Activated CD4-positive, alpha-beta T cell treated with anti-CD3 and anti-CD28 coated beads, Interleukin-2, amount 10 ng/mL, durations not matched to agents 7 days and 5 days (primary cell): Measurements from ENCODE around the gene MOCOS. TPM values are rescaled to one million over a fixed set of nuclear protein-coding genes. Genes with fewer than 3 reads are reported as not detected.

Experiments used
- CTCF ChIA-PET: fragments of 350-600 bp; sonication (Branson Sonifier 250); formaldehyde crosslinking; loops from one replicate; lab custom pipeline; 2021; ENCODE audit warnings: antibody characterized with exemption; lab: Charles Lee
- POLR2A ChIA-PET: fragments of 350-600 bp; sonication (Branson Sonifier 250); formaldehyde crosslinking; loops from one replicate; lab custom pipeline; 2021; ENCODE audit warnings: antibody characterized with exemption; lab: Charles Lee
- DNase-seq: peaks from one replicate; pipeline ENCODE4 v3.0.0-alpha.2; 2020
- H3K27ac Mint-ChIP-seq: one replicate; pipeline ENCODE4 v1.8.0; 2021; ENCODE audit warnings: mild to moderate bottlenecking, moderate library complexity, mixed read lengths
- H3K27me3 Mint-ChIP-seq: one replicate; pipeline ENCODE4 v1.8.0; 2021; ENCODE audit warnings: mixed read lengths
- H3K36me3 Mint-ChIP-seq: one replicate; pipeline ENCODE4 v1.8.0; 2021; ENCODE audit warnings: low read depth, mixed read lengths
- H3K4me1 Mint-ChIP-seq: one replicate; pipeline ENCODE4 v1.8.0; 2021; ENCODE audit warnings: mixed read lengths
- H3K4me3 Mint-ChIP-seq: one replicate; pipeline ENCODE4 v1.8.0; 2021; ENCODE audit warnings: mild to moderate bottlenecking, moderate library complexity, mixed read lengths
- H3K9me3 Mint-ChIP-seq: one replicate; pipeline ENCODE4 v1.8.0; 2021; ENCODE audit warnings: mixed read lengths
- total RNA-seq, 2 experiments: library from RNA; stranded (reverse); gene quantifications; one replicate each; pipeline ENCODE4 v1.2.3, GENCODE V29; 2021

MOCOS gene, protein sequence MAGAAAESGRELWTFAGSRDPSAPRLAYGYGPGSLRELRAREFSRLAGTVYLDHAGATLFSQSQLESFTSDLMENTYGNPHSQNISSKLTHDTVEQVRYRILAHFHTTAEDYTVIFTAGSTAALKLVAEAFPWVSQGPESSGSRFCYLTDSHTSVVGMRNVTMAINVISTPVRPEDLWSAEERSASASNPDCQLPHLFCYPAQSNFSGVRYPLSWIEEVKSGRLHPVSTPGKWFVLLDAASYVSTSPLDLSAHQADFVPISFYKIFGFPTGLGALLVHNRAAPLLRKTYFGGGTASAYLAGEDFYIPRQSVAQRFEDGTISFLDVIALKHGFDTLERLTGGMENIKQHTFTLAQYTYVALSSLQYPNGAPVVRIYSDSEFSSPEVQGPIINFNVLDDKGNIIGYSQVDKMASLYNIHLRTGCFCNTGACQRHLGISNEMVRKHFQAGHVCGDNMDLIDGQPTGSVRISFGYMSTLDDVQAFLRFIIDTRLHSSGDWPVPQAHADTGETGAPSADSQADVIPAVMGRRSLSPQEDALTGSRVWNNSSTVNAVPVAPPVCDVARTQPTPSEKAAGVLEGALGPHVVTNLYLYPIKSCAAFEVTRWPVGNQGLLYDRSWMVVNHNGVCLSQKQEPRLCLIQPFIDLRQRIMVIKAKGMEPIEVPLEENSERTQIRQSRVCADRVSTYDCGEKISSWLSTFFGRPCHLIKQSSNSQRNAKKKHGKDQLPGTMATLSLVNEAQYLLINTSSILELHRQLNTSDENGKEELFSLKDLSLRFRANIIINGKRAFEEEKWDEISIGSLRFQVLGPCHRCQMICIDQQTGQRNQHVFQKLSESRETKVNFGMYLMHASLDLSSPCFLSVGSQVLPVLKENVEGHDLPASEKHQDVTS
- under 1 TPM; 0.05 to 0.17 TPM for total RNA-seq

DNA sequence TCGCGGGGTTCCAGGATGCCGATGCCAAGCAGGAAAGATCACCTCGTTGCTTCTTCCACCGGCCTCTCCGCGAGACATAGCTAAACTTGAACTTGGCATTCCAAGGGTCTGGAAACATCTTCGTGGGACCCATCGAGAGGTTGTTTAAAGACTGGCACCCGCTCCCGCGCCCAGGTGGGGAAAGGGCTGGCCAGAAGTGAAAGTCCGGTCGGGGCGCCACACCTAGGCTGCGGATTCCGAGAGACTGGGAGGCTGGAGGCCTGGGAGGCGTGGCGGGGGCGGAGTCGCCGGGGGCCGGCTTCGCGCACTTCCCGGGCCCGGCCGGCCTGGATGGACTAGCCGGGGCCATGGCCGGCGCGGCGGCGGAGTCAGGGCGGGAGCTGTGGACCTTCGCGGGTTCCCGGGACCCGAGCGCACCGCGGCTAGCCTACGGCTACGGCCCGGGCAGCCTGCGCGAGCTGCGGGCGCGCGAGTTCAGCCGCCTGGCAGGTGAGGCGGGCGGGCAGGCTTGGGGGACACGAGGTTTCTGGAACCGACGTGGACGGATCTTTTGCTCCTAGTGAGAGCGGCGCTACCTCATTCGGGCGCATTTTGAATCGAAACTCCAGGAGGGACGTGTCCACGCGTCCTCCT, at the start of gene MOCOS:
Gene MOCOS, plus strand, starts transcription at position 305 of the 633 bp plus-strand sequence. Its CDS starts 43 bp downstream, at position 348.
- DNase-seq = peak; percentile 39
- Mint-ChIP-seq H3K27me3 (peaks cover 33% of the 10 kb centered on the region), H3K36me3 (no peaks in the 10 kb centered on the region), H3K27ac (no peak within 1 kb of the TSS), H3K9me3 (no peaks in the 10 kb centered on the region), H3K4me1 (peaks cover 13% of the 10 kb centered on the region), H3K4me3 (peak within 1 kb of the TSS; percentile 73)
- CTCF ChIA-PET = interaction anchor here (0.7 kb wide), 1 partner anchor 30 kb away, joined by 3 read pairs; no protein-coding TSS in a partner anchor
- POLR2A ChIA-PET = no interaction called here

DNA sequence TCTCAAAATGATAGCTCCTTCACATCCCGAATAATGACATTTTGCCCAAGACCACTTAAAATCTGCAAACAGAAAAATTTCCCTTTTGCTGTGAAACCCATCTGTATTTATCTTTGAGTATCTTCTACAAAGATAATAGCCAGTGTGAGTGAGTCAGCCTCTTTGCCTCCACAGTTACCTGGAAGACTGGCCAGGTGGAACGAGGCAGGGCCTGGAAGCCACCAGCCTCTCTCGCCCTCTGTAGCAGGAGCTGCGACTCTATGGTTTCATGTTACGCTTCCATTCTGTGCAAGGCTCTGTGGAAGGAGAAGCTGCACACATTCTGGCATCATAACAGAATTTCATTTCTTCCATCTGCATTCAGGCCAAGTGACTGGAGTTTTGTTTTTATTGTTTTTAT, 48.1 kb upstream of the MOCOS start:
- Mint-ChIP-seq H3K36me3 (peaks cover 53% of the 10 kb centered on the region), H3K27me3 (no peaks in the 10 kb centered on the region), H3K27ac (no peak overlapping the region), H3K9me3 (no peaks in the 10 kb centered on the region), H3K4me1 (peaks cover 18% of the 10 kb centered on the region), H3K4me3 (no peak overlapping the region)
- ChIA-PET CTCF (interaction anchor here (0.8 kb wide), 1 partner anchor 12 kb away, joined by 3 read pairs; no protein-coding TSS in a partner anchor), POLR2A (interaction anchor here (0.8 kb wide), 1 partner anchor 11 kb away, joined by 3 read pairs; no protein-coding TSS in a partner anchor)
- no peak for DNase-seq

DNA sequence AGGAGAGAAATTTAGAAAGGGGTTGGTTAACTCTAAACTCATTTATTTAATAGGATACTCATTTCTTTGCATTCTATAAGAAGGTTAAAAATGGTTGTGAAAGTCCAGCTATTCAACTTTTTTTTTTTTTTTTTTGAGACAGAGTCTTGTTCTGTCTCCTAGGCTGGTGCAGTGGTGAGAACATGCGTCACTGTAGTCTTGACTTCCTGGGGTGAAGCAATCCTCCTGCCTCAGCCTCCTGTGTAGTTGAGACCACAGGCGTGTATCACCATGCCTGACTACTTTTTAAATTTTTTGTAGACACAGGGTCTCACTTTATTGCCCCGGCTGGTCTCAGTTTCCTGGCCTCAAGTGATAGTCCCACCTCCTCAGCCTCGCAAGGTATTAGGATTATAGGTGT, 45.7 kb upstream of the MOCOS start:
- peak overlapping the region; percentile 2 for H3K27ac Mint-ChIP-seq
- H3K36me3 Mint-ChIP-seq = peaks cover 58% of the 10 kb centered on the region
- H3K4me1 Mint-ChIP-seq = peaks cover 11% of the 10 kb centered on the region
- H3K4me3 Mint-ChIP-seq = no peak overlapping the region
- ChIA-PET POLR2A (no interaction called here), CTCF (no interaction called here)
- no peaks in the 10 kb centered on the region for H3K9me3 Mint-ChIP-seq
- no peak for DNase-seq
- H3K27me3 Mint-ChIP-seq = no peaks in the 10 kb centered on the region

DNA sequence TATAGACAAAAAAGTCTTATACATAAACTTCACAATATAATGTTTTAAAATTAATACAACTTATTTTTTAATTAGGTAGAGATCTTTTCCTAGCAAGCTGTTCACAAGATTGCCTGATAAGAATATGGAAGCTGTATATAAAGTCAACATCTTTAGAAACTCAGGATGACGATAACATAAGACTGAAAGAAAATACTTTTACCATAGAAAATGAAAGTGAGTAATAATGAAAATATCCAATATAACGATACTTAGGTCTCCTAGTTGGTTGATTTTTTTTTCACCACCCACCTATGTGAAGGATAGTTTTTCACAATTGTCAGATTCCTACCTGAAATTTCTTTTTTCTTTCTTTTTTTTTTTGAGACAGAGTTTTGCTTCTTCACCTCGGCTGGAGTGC, 44.5 kb upstream of the MOCOS start:
- H3K4me1 Mint-ChIP-seq = peaks cover 10% of the 10 kb centered on the region
- no peak overlapping the region for H3K27ac Mint-ChIP-seq
- ChIA-PET CTCF (interaction anchor here (0.7 kb wide), 1 partner anchor 1274 kb away, joined by 9 read pairs; no protein-coding TSS in a partner anchor), POLR2A (interaction anchor here (0.6 kb wide), 1 partner anchor 14 kb away, joined by 7 read pairs; the partner anchor contains the start of gene SLC39A6)
- H3K4me3 Mint-ChIP-seq = no peak overlapping the region
- no peak for DNase-seq
- H3K27me3 Mint-ChIP-seq = no peaks in the 10 kb centered on the region
- H3K9me3 Mint-ChIP-seq = no peaks in the 10 kb centered on the region
- peaks cover 49% of the 10 kb centered on the region for H3K36me3 Mint-ChIP-seq

DNA sequence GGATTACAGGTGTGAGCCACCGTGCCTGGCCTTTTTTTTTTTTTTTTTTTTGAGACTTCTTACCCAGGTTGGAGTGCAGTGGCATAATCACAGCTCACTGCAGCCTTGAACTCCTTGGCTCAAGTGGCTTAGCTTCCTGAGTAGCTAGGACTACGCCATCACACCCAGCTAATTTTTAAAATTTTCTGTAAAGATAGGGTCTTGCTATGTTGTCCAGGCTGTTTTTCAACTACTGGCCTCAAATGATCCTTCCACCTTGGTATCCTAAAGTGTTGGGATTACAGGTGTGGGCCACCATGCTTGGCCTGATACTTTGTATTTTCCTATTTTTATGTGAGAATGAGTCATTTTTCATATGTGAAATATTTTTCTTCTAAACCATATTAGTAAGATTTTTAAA, 43.9 kb upstream of the MOCOS start:
- no peaks in the 10 kb centered on the region for H3K9me3 Mint-ChIP-seq
- ChIA-PET POLR2A (interaction anchor here (0.6 kb wide), 1 partner anchor 14 kb away, joined by 7 read pairs; the partner anchor contains the start of gene SLC39A6), CTCF (no interaction called here)
- peaks cover 52% of the 10 kb centered on the region for H3K36me3 Mint-ChIP-seq
- no peak overlapping the region for H3K4me3 Mint-ChIP-seq
- H3K27ac Mint-ChIP-seq = no peak overlapping the region
- no peak for DNase-seq
- H3K27me3 Mint-ChIP-seq = no peaks in the 10 kb centered on the region
- H3K4me1 Mint-ChIP-seq = peaks cover 10% of the 10 kb centered on the region

DNA sequence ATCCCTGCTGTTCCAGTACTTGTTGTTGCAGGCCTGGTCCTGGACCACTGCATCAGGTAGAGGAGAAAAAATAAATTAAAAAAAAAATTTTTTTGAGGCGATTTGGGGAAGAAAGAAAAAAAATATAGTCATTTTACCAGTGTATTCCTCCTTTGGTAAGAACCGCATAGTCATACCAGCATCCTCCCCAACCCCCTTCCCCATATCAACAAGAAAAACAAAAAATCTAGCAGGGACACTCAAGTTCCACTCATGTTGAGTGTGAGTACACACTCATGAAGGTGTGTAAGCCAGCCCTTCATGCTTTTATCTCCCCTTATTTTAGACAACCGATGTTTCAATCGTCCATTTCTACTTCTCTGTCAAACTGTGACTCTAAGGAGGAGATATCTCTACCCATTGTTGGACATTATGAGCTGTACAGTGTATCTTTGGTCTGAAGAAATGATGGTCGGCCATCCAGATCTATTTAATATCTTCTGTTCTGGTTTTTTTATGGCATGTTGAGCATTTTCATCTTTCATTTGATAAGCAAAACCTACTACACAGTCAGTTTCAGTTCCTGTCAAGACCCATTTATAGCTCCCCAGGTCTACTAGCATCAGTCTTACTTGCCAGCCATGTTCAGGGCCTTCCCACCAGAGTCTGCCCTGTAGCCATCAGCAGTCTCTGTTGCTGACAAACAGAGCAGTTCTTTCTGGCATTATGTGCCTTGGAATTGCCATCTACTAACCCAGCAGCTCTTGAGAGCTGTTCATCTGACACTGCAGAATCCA, 37.6 kb upstream of the MOCOS start:
- Mint-ChIP-seq H3K9me3 (no peaks in the 10 kb centered on the region), H3K27me3 (no peaks in the 10 kb centered on the region), H3K4me1 (peaks cover 2% of the 10 kb centered on the region), H3K36me3 (peaks cover 58% of the 10 kb centered on the region), H3K27ac (no peak overlapping the region), H3K4me3 (no peak overlapping the region)
- POLR2A ChIA-PET = no interaction called here
- DNase-seq = no peak
- CTCF ChIA-PET = no interaction called here

DNA sequence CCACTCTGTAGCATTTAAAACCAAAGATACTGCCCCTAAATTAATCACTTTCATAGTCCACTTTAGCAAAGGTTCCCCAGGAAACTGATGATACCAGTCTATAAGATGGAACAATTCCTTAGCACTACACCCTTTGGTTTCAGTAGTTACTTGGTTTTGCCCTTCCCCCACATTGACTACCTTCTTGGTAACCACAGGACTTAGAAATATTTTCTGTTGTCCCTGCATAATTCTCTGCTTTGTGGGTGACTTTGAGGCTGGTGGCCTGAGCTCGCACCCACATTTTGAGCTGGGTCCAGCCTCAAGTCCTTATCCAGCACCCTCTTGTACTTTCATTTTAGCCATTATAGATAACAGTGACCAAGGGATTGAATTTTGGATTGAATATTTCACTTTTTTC, 34.5 kb upstream of the MOCOS start:
- H3K36me3 Mint-ChIP-seq = peaks cover 60% of the 10 kb centered on the region
- DNase-seq = no peak
- H3K27me3 Mint-ChIP-seq = no peaks in the 10 kb centered on the region
- CTCF ChIA-PET = no interaction called here
- no peak overlapping the region for H3K4me3 Mint-ChIP-seq
- H3K27ac Mint-ChIP-seq = no peak overlapping the region
- peaks cover 5% of the 10 kb centered on the region for H3K4me1 Mint-ChIP-seq
- POLR2A ChIA-PET = no interaction called here
- H3K9me3 Mint-ChIP-seq = no peaks in the 10 kb centered on the region

DNA sequence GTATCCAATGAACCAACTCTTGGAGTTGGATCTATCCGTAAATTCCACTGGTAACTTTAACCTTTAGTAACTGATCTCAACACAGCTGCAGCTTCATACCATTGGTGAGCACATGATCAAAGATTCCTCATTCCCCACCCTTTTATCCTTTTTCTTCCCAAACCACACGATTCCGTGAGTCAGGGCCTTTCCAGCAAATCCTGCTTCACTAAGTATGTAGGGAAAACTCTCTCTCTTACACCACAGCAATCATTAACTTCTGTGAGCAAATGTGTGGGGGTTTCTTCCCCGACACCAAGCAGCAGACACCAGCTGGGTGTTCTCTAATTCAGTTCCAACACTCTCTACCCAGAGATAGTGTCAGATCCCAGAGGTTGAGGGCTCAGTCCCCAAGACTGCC, 34.1 kb upstream of the MOCOS start:
- Mint-ChIP-seq H3K27me3 (no peaks in the 10 kb centered on the region), H3K4me3 (no peak overlapping the region), H3K9me3 (no peaks in the 10 kb centered on the region), H3K27ac (no peak overlapping the region), H3K36me3 (peaks cover 60% of the 10 kb centered on the region), H3K4me1 (peaks cover 8% of the 10 kb centered on the region)
- DNase-seq = no peak
- CTCF ChIA-PET = interaction anchor here (0.7 kb wide), 1 partner anchor 39 kb away, joined by 3 read pairs; no protein-coding TSS in a partner anchor
- POLR2A ChIA-PET = no interaction called here

DNA sequence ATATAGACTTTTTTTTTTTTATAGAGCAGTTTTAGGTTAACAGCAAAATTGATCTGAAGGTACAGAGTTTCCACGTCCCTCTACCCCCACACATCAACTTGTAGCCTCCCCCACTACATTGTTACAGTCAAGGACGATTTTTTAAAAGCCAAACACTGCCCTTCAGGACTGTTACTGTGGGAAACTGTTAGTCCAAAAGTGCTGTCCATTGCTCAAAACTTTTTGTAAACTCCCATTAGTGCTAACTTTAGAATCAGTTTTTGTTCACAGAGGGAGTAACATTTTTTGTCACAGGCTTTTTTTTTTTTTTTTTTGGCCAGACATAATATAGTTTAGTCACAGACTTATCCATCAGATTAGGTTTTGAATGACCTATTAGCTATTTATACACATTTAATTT, 33.5 kb upstream of the MOCOS start:
- H3K27ac Mint-ChIP-seq = no peak overlapping the region
- POLR2A ChIA-PET = no interaction called here
- H3K36me3 Mint-ChIP-seq = peaks cover 59% of the 10 kb centered on the region
- no peak for DNase-seq
- no peaks in the 10 kb centered on the region for H3K27me3 Mint-ChIP-seq
- no peak overlapping the region for H3K4me3 Mint-ChIP-seq
- H3K4me1 Mint-ChIP-seq = peaks cover 8% of the 10 kb centered on the region
- H3K9me3 Mint-ChIP-seq = no peaks in the 10 kb centered on the region
- CTCF ChIA-PET = interaction anchor here (0.7 kb wide), 1 partner anchor 38 kb away, joined by 3 read pairs; no protein-coding TSS in a partner anchor

DNA sequence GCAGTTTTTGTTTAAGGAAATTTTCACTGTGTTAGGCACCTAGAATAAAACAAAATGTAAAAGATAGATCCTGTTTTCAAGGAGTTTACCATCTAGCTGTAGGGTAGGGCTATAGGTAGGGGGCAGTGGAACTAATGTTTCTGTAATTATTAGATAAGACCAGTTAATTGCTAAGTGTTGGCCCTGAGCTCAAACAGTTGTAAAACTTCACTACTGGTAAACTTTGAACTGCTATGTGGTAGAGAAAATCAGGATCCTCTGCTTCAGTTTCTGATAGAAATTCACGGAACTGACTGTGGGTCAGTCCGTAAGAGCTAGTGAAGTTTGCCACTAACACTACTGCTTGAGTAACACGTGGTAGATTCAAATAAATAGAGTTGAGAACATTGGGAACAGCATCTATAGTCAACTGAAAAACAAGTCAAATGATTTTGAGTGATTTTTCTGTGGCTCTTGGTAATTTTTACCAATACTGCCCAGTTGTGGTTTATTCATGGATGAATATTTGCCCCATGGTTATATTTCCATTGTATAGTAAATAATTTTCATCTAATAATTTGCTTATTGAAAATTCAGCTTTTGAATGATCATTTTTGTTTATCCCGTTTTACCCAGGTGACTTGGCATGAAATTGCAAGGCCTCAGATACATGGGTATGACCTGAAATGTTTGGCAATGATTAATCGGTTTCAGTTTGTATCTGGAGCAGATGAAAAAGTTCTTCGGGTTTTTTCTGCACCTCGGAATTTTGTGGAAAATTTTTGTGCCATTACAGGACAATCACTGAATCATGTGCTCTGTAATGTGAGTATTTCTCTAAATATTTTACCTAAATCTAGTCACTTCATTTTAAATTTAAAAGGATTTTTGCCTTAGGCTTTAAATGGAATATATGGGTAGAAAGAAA, 31.2 kb upstream of the MOCOS start:
- Mint-ChIP-seq H3K27ac (no peak overlapping the region), H3K4me1 (peaks cover 12% of the 10 kb centered on the region), H3K4me3 (no peak overlapping the region), H3K36me3 (peaks cover 56% of the 10 kb centered on the region), H3K27me3 (no peaks in the 10 kb centered on the region), H3K9me3 (no peaks in the 10 kb centered on the region)
- ChIA-PET POLR2A (no interaction called here), CTCF (no interaction called here)
- DNase-seq = no peak

DNA sequence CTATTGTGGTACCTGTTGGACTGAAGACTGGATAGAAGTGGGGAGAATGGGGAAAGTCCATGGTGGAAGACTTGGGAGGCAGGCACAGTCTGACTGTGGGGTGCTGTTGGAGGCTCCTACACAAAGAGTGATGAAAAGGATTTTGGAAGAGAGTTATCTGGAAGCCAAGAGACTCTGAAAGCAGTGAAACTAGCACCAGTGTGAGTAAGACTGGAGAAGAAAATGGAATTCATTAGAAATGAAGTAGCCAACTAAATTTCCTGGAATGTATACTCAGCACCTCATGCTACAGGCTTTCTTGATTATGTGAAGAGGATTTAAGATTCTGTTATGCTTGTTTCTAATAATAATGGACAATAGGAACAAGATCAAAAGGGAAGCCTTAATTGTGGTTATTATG, 29.9 kb upstream of the MOCOS start:
- peaks cover 12% of the 10 kb centered on the region for H3K4me1 Mint-ChIP-seq
- DNase-seq = no peak
- no peaks in the 10 kb centered on the region for H3K27me3 Mint-ChIP-seq
- CTCF ChIA-PET = interaction anchor here (0.6 kb wide), 1 partner anchor 29 kb away, joined by 3 read pairs; no protein-coding TSS in a partner anchor
- H3K9me3 Mint-ChIP-seq = no peaks in the 10 kb centered on the region
- H3K4me3 Mint-ChIP-seq = no peak overlapping the region
- peaks cover 60% of the 10 kb centered on the region for H3K36me3 Mint-ChIP-seq
- H3K27ac Mint-ChIP-seq = no peak overlapping the region
- POLR2A ChIA-PET = no interaction called here
